GM19467 (cell line): ENCODE results near the gene TMEM150A.
"Not testable (repeated sequence)": the region's sequence is repeated elsewhere in the genome, so short reads cannot be mapped to it uniquely, and the experiment has no call there.

Experiments used
- ATAC-seq: cut with Tn5 transposase; IDR thresholded peaks from one replicate; pipeline ENCODE4 v1.9.1; 2021; ENCODE audit warnings: mild to moderate bottlenecking, moderate library complexity; ENCODE audit not compliant: unreplicated experiment

TMEM150A gene

GRCh38 chr2:85613717-85614515 is 11.4 kb upstream of the TMEM150A start:
- ATAC-seq, result no peak

GRCh38 chr2:85611705-85612587 is 9.4 kb upstream of the TMEM150A start, which contains the start of gene C2orf68:
C2orf68 (minus strand) TSS chr2:85612066; CDS start chr2:85611984, 82 bp downstream.
- peak; percentile 61 for ATAC-seq

- ATAC-seq, result no peak
These were observed 8.8 kb upstream of the TMEM150A start for GRCh38 chr2:85611217-85611704.

- no peak for ATAC-seq
These were observed 5.0 kb upstream of the TMEM150A start for GRCh38 chr2:85607268-85608215.

- no peak for ATAC-seq
These were observed 3.6 kb upstream of the TMEM150A start for GRCh38 chr2:85606116-85606455.

- no peak for ATAC-seq
These were observed 3.1 kb upstream of the TMEM150A start for GRCh38 chr2:85605406-85606115.

- ATAC-seq, result no peak
These were observed 2.3 kb upstream of the TMEM150A start for GRCh38 chr2:85604568-85605339.

GRCh38 chr2:85604133-85604444 is 1.6 kb upstream of the TMEM150A start:
- not testable (repeated sequence) for ATAC-seq

GRCh38 chr2:85601771-85602475 is 575 bp downstream of the TMEM150A start:
- peak; percentile 28 for ATAC-seq

GRCh38 chr2:85600951-85601770 is 1.3 kb downstream of the TMEM150A start:
- ATAC-seq, result no peak

- no peak for ATAC-seq
These were observed 2.3 kb downstream of the TMEM150A start for GRCh38 chr2:85600235-85600575.

- ATAC-seq, result no peak
These were observed 2.8 kb downstream of the TMEM150A start for GRCh38 chr2:85599468-85600234.

GRCh38 chr2:85598594-85599340 is 3.7 kb downstream of the TMEM150A start:
- ATAC-seq, result no peak

- ATAC-seq, result no peak
These were observed 5.3 kb downstream of the TMEM150A start for GRCh38 chr2:85597241-85597640.

GRCh38 chr2:85596486-85597143 is 5.9 kb downstream of the TMEM150A start:
- ATAC-seq, result no peak

- ATAC-seq, result no peak
These were observed 6.5 kb downstream of the TMEM150A start for GRCh38 chr2:85596026-85596333.
